Measurements from ENCODE around the gene FAT1. TPM values are rescaled to one million over a fixed set of nuclear protein-coding genes. Genes with fewer than 3 reads are reported as not detected.

FAT1 gene
- polyA plus RNA-seq, 1 experiment, result 422 TPM

GRCh38 chr4:186657764-186658163, 65.9 kb downstream of the FAT1 start:
- no peak overlapping the region for H3K27ac ChIP-seq (ENCODE audit: low read depth, low read length)
- no peak for DNase-seq (ENCODE audit: low read depth, low spot score)
- peaks cover 3% of the 10 kb centered on the region; the same call in 1 of the 2 replicates for H3K9me3 ChIP-seq (ENCODE audit: control insufficient read depth, insufficient read depth, low read length)
- no peak for TF ChIP-seq CTCF (IDR thresholded peaks at IDR 0.05; ENCODE audit: low read depth, low read length)
- POLR2A ChIA-PET, result no interaction called here
- H3K4me3 ChIP-seq (ENCODE audit: low read depth, low read length), result no peak overlapping the region
- CTCF ChIA-PET, result interaction anchor here (1.0 to 1.6 kb wide), 2 partner anchors 12 to 71 kb away, joined by 3 to 4 read pairs; no protein-coding TSS in a partner anchor
- no peaks in the 10 kb centered on the region for H3K27me3 ChIP-seq (ENCODE audit: control insufficient read depth, insufficient read depth, low read length)

- DNase-seq (ENCODE audit: low read depth, low spot score), result no peak
- TF ChIP-seq CTCF (IDR thresholded peaks at IDR 0.05; ENCODE audit: low read depth, low read length), result no peak
- peaks cover 3% of the 10 kb centered on the region; the same call in 1 of the 2 replicates for H3K9me3 ChIP-seq (ENCODE audit: control insufficient read depth, insufficient read depth, low read length)
- H3K27me3 ChIP-seq (ENCODE audit: control insufficient read depth, insufficient read depth, low read length), result no peaks in the 10 kb centered on the region
- POLR2A ChIA-PET, result no interaction called here
- H3K27ac ChIP-seq (ENCODE audit: low read depth, low read length), result no peak overlapping the region
- CTCF ChIA-PET, result no interaction called here
- H3K4me3 ChIP-seq (ENCODE audit: low read depth, low read length), result no peak overlapping the region
Measured at GRCh38 chr4:186653969-186654368, 69.7 kb downstream of the FAT1 start.

GRCh38 chr4:186651624-186652023, 72.0 kb downstream of the FAT1 start:
- DNase-seq (ENCODE audit: low read depth, low spot score), result no peak
- POLR2A ChIA-PET, result no interaction called here
- CTCF ChIA-PET, result no interaction called here
- no peaks in the 10 kb centered on the region for H3K9me3 ChIP-seq (ENCODE audit: control insufficient read depth, insufficient read depth, low read length)
- no peak overlapping the region for H3K27ac ChIP-seq (ENCODE audit: low read depth, low read length)
- no peaks in the 10 kb centered on the region for H3K27me3 ChIP-seq (ENCODE audit: control insufficient read depth, insufficient read depth, low read length)
- H3K4me3 ChIP-seq (ENCODE audit: low read depth, low read length), result no peak overlapping the region
- TF ChIP-seq CTCF (IDR thresholded peaks at IDR 0.05; ENCODE audit: low read depth, low read length), result no peak

GRCh38 chr4:186651181-186651603, 72.5 kb downstream of the FAT1 start:
- H3K9me3 ChIP-seq (ENCODE audit: control insufficient read depth, insufficient read depth, low read length), result no peaks in the 10 kb centered on the region
- no peak overlapping the region for H3K27ac ChIP-seq (ENCODE audit: low read depth, low read length)
- TF ChIP-seq CTCF (IDR thresholded peaks at IDR 0.05; ENCODE audit: low read depth, low read length), result no peak
- CTCF ChIA-PET, result no interaction called here
- H3K4me3 ChIP-seq (ENCODE audit: low read depth, low read length), result no peak overlapping the region
- no peaks in the 10 kb centered on the region for H3K27me3 ChIP-seq (ENCODE audit: control insufficient read depth, insufficient read depth, low read length)
- POLR2A ChIA-PET, result interaction anchor here (0.6 kb wide), 1 partner anchor 22 kb away, joined by 3 read pairs; no protein-coding TSS in a partner anchor
- no peak for DNase-seq (ENCODE audit: low read depth, low spot score)

- POLR2A ChIA-PET, result interaction anchor here (0.6 kb wide), 1 partner anchor 23 kb away, joined by 3 read pairs; no protein-coding TSS in a partner anchor
- no peaks in the 10 kb centered on the region for H3K27me3 ChIP-seq (ENCODE audit: control insufficient read depth, insufficient read depth, low read length)
- CTCF ChIA-PET, result no interaction called here
- no peak for DNase-seq (ENCODE audit: low read depth, low spot score)
- no peak overlapping the region for H3K4me3 ChIP-seq (ENCODE audit: low read depth, low read length)
- TF ChIP-seq CTCF (IDR thresholded peaks at IDR 0.05; ENCODE audit: low read depth, low read length), result no peak
- H3K27ac ChIP-seq (ENCODE audit: low read depth, low read length), result no peak overlapping the region
- no peaks in the 10 kb centered on the region for H3K9me3 ChIP-seq (ENCODE audit: control insufficient read depth, insufficient read depth, low read length)
Measured at GRCh38 chr4:186650401-186651180, 73.1 kb downstream of the FAT1 start.
